ENCODE measurements around the gene SRPK1.

The SRPK1 gene

GRCh38 chr6:35810971-35811698 lies 109.8 kb downstream of the SRPK1 start:
- no peak for DNase-seq

- DNase-seq: no peak
These were observed 111.1 kb downstream of the SRPK1 start for GRCh38 chr6:35809809-35810208.

DNA sequence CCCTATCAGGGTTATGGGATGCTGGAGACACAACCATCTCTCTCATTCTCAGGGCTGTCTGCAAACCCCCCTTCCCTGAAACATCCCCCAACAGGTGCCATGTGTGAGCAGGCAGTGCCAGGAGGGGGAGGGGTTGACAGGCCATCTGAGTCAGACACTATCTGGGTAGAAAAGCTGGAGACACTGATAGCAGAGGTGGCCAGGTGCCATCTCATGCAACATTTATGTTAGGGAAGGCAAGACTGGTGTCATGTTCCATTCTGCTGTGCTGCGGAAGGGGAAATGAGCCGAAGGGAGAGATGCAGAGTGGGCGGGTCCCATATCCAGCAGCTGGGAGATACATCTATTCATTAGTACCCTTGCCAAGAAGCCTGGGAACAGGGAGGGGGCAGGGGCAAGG lies 112.2 kb downstream of the SRPK1 start:
- DNase-seq: no peak

GRCh38 chr6:35804996-35805736 lies 115.7 kb downstream of the SRPK1 start, which contains the start of gene LHFPL5:
Gene LHFPL5 (plus strand): TSS chr6:35805352. CDS start chr6:35805671, 319 bp downstream.
- peak; percentile 76 for DNase-seq

DNA sequence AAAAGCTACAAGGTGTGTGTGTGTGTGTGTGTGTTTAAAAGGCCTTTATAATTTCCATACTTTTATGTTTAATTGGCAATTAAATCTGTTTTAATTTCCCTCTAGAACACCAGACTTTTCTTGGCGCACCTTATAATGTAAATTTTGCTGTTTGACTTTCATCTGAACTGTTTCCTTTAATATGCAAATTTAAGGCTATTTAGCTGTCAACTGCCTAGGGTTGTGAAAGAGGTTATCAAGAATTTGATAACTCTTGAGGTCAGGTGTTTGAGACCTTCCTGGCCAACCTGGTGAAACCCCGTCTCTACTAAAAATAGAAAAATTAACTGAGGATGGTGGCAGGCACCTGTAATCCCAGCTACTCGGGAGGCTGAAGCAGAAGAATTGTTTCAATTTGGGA lies 119.8 kb downstream of the SRPK1 start:
- DNase-seq: no peak

DNA sequence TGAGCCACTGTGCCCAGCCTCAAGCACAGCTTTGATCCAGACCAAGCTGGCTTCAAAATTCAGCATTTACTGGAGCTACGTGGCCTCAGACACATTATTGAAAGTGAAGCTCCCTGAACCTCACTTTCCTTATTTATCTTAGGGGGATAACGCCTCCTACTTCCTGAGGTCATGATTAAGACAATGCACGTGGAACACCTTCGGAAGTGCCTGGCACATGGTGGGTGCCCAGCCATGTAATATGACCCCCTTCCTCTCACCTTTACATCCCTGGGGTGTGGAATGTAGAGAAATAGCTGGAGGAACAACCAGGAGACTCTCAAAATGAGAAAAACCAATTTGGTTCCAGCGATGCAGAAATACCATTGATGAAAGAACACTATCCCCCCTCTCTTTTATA lies 122.2 kb downstream of the SRPK1 start:
- DNase-seq: no peak

- no peak for DNase-seq
These were observed 122.9 kb downstream of the SRPK1 start for GRCh38 chr6:35797837-35798526.

GRCh38 chr6:35796236-35796635 lies 124.7 kb downstream of the SRPK1 start:
- no peak for DNase-seq

DNA sequence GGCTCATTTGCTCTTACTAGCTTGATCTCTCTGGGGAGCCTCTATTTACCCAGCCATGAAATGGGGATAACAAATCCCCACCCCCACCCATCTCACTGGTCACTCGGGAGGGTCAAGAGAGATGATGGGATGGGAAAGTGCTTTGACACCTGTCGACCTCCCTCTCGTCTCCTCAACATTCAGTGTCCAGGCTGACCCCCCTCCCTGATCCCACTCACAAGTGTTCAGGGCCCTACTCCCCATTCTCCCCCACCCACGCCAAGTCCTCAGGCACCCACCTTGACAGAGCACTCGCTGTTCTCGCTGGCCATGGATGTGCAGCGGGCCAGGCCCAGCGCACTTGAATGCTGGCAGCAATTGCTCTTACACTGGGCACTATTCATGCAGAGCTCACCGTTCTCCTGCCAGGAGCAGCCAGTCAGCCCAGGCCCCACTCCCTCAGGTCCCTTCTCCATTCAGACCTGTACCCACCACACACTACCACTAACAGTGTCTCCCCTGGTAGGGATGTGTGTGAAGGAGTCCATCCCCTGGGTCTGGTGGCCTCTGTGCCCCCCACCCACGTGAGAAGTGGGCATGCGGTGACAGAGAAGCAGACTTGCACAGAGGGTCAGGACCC lies 125.3 kb downstream of the SRPK1 start:
- DNase-seq: no peak

DNA sequence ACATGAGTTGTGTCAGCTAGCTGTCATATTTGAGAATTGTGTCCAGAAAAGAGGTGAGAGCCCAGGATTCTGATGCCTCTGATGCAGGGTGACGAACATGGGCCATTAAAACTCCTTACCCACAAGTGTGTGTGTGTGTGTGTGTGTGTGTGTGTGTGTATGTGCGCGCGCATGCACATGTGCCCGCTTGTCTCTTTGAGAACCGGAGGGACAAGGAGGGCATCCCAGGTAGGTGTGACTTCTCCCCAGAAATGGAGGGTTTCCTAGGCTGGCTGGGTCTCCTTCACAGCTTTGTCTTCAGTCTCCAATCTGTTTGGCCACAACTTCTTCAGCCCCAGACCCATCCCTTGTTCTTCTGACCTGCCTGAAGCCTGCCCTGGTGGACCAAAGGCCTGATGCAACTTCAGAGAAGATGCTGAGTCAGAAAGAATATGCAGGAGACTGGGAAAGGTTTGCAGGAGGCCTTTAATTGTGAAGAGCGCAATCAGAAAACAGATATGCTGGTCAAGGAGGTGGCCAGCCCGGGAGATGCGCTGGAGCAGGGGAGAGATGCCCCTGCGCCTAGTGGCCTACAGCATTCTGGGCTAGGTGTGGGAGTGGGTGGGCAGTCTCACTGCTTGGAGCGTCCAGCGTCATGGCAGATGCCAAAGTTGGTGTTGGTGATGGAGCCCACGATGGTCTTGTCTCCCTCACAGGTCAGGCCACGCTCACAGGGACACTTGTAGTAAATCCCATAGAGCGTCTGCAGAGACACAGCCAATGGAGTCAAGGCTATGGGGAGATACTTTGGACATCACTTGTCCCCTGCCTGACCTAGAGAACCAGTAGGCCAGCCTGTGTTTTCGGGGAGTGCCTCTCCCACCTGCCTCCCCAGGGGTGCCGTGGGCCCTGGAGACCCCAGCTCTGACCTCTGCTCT lies 126.1 kb downstream of the SRPK1 start:
- DNase-seq: no peak

DNA sequence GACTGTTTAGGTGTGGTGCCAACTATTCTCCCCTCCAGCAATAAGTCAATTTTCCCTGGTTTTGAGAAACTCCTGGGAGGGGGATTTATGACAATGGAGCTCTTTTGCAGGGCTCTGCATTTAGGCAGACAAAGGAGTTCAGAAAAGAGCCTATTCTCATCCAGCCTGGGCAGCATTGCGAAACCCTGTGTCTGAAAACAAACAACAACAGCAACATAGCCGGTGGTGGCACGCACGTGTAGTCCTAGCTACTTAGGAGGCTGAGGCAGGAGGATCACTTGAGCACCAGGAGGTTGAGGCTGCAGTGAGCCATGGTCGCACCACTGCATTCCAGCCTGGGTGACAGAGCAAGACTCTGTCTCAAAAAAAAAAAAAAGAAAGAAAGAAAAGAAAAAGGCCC lies 130.2 kb downstream of the SRPK1 start:
- no peak for DNase-seq

- DNase-seq: no peak
These were observed 132.4 kb downstream of the SRPK1 start for GRCh38 chr6:35788423-35788982.

DNA sequence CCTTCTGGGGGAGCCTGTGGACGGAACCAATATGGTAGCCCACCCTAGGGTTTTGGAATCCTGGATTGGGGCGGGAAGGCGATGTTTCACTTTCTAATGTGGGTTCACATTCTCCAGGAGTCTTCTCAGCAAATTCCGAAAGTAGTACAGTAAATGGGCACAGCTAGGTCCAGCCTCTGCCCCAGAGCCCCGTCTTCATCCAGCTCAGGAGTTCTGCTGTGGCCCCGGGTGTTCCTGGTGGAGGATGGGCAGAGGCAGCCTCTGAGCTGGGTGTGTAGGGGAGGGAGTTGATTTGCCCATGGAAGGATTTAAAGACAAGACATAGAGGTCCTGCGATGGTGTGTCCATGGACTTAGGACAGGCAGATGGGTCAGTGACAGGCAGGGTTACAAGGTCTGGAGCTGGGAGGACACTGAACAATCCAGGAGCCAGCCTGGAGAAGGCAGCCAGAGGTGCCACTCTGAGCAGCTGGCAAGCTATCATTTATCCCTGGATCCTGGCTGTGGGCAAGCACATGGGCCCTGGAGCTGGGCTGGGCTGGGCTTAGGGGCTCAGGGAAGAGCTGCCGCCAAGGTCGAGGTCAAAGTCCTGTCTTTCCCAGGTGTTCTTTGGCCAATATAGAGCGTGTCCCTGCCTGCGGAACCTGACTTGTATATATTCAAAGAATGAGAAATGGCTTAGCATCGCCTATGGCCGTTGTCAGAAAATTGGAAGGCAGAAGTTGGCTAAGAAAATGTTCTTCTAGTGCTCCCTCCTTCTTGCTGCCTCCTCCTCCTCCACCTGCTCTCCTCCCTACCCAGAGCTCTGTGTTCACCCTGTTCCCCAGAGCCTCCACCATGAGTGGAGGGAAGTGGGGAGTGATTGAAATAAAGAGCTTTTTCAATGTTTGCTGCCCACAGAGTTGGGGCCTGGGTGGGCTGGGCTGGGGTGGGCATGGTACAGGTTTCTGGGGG lies 133.4 kb downstream of the SRPK1 start:
- DNase-seq: no peak

- DNase-seq: no peak
These were observed 134.1 kb downstream of the SRPK1 start for GRCh38 chr6:35786810-35787209.

- no peak for DNase-seq
These were observed 134.6 kb downstream of the SRPK1 start for GRCh38 chr6:35786272-35786671.

DNA sequence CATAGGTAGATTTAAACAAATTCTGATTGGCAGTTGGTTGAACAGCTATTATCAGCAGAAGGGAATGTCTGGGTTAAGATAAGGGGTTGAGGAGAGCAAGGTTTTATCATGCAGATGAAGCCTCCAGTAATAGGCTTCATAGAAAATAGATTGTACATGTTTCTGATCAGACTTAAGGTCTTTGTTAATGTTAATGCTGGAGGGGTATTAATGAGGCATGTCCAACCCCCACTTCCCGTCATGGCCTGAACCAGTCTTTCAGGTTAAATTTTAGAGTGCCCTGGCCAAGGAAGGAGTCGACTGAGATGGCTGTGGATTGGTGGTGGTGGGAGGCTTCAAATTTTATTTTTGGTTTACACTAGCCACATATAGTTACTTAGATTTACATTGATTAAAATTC lies 136.7 kb downstream of the SRPK1 start:
- DNase-seq: no peak
